MM.1S (cell line): Measurements from ENCODE around the gene PRKAG2.

Source experiments
- DNase-seq: peaks from one replicate; pipeline ENCODE4 v3.0.0-alpha.2; 2015
- H2AFZ ChIP-seq: fragments of 300-600 bp; sonication (generic); 2 replicates; pipeline ENCODE4 v1.6.0; 2016; ENCODE audit warnings: antibody characterized with exemption, low read length
- H3F3A ChIP-seq: fragments of 300-600 bp; sonication (generic); 2 replicates; pipeline ENCODE4 v1.6.1; 2016; ENCODE audit warnings: mild to moderate bottlenecking, antibody characterized with exemption, low read length, moderate library complexity, mixed read lengths; ENCODE audit not compliant: insufficient read depth
- H3K27ac ChIP-seq: fragments of 300-600 bp; sonication (generic); 2 replicates; pipeline ENCODE4 v1.5.1; 2016; ENCODE audit warnings: mild to moderate bottlenecking, low read length
- H3K27me3 ChIP-seq: fragments of 300-600 bp; sonication (generic); replicated peaks from 2 replicates; pipeline ENCODE4 v1.6.0; 2016; ENCODE audit warnings: low read length; ENCODE audit not compliant: insufficient read depth
- H3K36me3 ChIP-seq: fragments of 300-600 bp; sonication (generic); replicated peaks from 2 replicates; pipeline ENCODE4 v1.6.1; 2016; ENCODE audit warnings: mild to moderate bottlenecking, low read length, mixed read lengths; ENCODE audit not compliant: insufficient read depth
- H3K4me1 ChIP-seq: fragments of 300-600 bp; sonication (generic); 2 replicates; pipeline ENCODE4 v1.6.1; 2016; ENCODE audit warnings: low read length, mixed read lengths
- H3K4me2 ChIP-seq: fragments of 300-600 bp; sonication (generic); 2 replicates; pipeline ENCODE4 v1.6.0; 2016; ENCODE audit warnings: low read depth, low read length
- H3K4me3 ChIP-seq: fragments of 300-600 bp; sonication (generic); 2 replicates; pipeline ENCODE4 v1.5.1; 2016; ENCODE audit warnings: low read length, mixed read lengths
- H3K79me2 ChIP-seq: fragments of 300-600 bp; sonication (generic); 2 replicates; pipeline ENCODE4 v1.6.1; 2016; ENCODE audit warnings: mixed run types, low read length, mixed read lengths
- H3K9ac ChIP-seq: fragments of 300-600 bp; sonication (generic); 2 replicates; pipeline ENCODE4 v1.6.1; 2016; ENCODE audit warnings: low read length, mixed read lengths
- H3K9me2 ChIP-seq: fragments of 300-600 bp; sonication (generic); replicated peaks from 2 replicates; pipeline ENCODE4 v1.6.1; 2016; ENCODE audit warnings: mild to moderate bottlenecking, low read length, mixed read lengths; ENCODE audit not compliant: insufficient read depth
- H3K9me3 ChIP-seq: fragments of 300-600 bp; sonication (generic); replicated peaks from 2 replicates; pipeline ENCODE4 v1.6.1; 2016; ENCODE audit warnings: mild to moderate bottlenecking, low read length, mixed read lengths; ENCODE audit not compliant: insufficient read depth
- H4K20me1 ChIP-seq: fragments of 300-600 bp; sonication (generic); 2 replicates; pipeline ENCODE4 v1.6.1; 2016; ENCODE audit warnings: mild to moderate bottlenecking, low read length, moderate library complexity, mixed read lengths; ENCODE audit not compliant: insufficient read depth
- EZH2 ChIP-seq: fragments of 300-600 bp; sonication (generic); optimal IDR thresholded peaks from 2 replicates; pipeline ENCODE3; 2017; ENCODE audit warnings: low read depth, mild to moderate bottlenecking, antibody characterized with exemption, low read length, mixed read lengths
- EZH2phosphoT487 ChIP-seq: fragments of 300-600 bp; sonication (generic); IDR thresholded peaks from 2 replicates; pipeline ENCODE4 v1.6.1; 2018; ENCODE audit warnings: antibody characterized with exemption, low read length
- TF ChIP-seq, protein P1 (sequence below): fragments of 300-600 bp; sonication (generic); IDR thresholded peaks from 2 replicates; pipeline ENCODE4 v1.5.1; 2016; ENCODE audit warnings: antibody characterized with exemption, low read length, mixed read lengths

PRKAG2 gene

DNA sequence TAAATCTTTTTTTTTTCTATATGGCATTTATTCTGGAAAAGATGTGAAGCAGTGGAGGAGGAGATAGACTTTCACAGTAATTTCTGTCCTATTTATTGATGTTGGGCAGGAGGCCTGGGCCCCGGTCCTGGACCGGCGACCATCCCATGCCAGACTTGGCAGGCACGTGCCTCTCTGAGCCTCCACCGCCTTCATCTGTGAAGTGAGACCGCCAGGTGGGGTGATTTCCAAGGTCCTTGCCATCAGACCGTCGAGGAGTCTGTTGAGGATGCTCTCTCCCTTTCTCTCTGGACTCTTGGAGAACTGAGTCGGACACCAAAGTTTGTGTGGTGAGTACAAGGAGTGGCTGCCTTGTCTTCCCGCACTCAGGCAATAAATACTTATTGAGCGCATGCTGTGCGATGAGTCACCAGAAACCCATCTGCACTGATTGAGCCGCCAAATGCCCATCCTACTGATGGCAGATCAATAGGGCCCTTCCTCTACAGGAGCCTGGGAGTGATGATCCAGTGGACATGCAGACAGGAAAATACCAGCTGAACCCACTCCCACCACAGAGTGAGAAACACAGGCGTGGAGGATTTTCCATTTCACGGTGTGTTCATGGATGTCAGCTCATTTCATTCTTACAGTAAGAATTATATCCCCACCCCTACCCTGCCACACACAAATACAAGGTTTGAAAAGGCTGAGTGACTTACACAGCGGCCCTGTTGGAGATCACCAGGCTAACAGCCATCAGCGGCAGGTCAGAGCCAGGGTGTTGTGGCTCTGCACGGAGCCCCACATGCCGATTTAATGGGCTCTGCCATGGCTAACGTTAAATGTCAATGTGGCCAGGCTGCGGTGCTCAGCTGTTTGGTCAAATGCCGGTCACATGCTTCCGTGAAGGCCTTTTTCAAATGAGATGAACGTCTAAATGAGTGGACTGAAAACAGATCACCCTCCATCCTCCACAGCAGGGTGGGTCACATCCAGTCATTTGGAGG lies 11.5 kb upstream of the PRKAG2 start:
- no peaks in the 10 kb centered on the region for H3F3A ChIP-seq
- no peak overlapping the region for H3K27ac ChIP-seq
- no peak overlapping the region for H2AFZ ChIP-seq
- H3K27me3 ChIP-seq, result peaks cover 92% of the 10 kb centered on the region
- no peak overlapping the region for H3K9ac ChIP-seq
- no peaks in the 10 kb centered on the region for H3K4me1 ChIP-seq
- no peaks in the 10 kb centered on the region for H3K9me3 ChIP-seq
- no peaks in the 10 kb centered on the region for H4K20me1 ChIP-seq
- DNase-seq, result no peak
- no peak overlapping the region for H3K4me3 ChIP-seq
- H3K9me2 ChIP-seq, result no peaks in the 10 kb centered on the region
- H3K36me3 ChIP-seq, result no peaks in the 10 kb centered on the region
- no peak overlapping the region for H3K4me2 ChIP-seq
- TF ChIP-seq EZH2 (no peak), EZH2phosphoT487 (no peak)
- TF ChIP-seq, protein P1, sequence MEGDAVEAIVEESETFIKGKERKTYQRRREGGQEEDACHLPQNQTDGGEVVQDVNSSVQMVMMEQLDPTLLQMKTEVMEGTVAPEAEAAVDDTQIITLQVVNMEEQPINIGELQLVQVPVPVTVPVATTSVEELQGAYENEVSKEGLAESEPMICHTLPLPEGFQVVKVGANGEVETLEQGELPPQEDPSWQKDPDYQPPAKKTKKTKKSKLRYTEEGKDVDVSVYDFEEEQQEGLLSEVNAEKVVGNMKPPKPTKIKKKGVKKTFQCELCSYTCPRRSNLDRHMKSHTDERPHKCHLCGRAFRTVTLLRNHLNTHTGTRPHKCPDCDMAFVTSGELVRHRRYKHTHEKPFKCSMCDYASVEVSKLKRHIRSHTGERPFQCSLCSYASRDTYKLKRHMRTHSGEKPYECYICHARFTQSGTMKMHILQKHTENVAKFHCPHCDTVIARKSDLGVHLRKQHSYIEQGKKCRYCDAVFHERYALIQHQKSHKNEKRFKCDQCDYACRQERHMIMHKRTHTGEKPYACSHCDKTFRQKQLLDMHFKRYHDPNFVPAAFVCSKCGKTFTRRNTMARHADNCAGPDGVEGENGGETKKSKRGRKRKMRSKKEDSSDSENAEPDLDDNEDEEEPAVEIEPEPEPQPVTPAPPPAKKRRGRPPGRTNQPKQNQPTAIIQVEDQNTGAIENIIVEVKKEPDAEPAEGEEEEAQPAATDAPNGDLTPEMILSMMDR, result peak; percentile 9; the same call in 1 of the 2 replicates
- H3K79me2 ChIP-seq, result no peaks in the 10 kb centered on the region

DNA sequence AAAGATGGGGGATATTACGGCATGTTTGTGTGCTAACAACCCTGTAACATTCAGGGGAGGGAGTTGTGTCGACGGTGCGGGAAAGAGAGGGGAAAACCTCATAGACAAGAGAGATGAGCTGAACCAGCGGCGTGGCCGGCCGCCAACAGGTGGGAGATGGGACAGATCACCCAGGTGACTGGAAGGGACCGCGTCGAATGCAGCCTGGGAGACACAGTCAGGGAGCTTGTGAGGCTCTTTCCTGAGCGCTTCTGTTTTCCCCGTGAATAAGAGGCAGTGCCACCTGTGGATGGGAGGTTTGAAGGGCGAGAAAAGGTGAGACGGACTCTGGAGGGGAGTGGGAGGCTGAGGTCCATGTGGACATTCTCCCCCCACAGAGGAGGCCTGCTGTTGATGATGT lies 9.9 kb upstream of the PRKAG2 start:
- DNase-seq, result no peak
- no peaks in the 10 kb centered on the region for H3K79me2 ChIP-seq
- no peaks in the 10 kb centered on the region for H3K36me3 ChIP-seq
- no peak overlapping the region for H3K9ac ChIP-seq
- no peak overlapping the region for H2AFZ ChIP-seq
- no peak overlapping the region for H3K27ac ChIP-seq
- H3K4me1 ChIP-seq, result no peaks in the 10 kb centered on the region
- peaks cover 82% of the 10 kb centered on the region for H3K27me3 ChIP-seq
- no peaks in the 10 kb centered on the region for H3K9me3 ChIP-seq
- TF ChIP-seq EZH2, result no peak
- no peak for TF ChIP-seq EZH2phosphoT487
- TF ChIP-seq, protein P1, result no peak
- H3K4me2 ChIP-seq, result no peak overlapping the region
- no peaks in the 10 kb centered on the region for H3K9me2 ChIP-seq
- H4K20me1 ChIP-seq, result no peaks in the 10 kb centered on the region
- no peak overlapping the region for H3K4me3 ChIP-seq
- no peaks in the 10 kb centered on the region for H3F3A ChIP-seq

DNA sequence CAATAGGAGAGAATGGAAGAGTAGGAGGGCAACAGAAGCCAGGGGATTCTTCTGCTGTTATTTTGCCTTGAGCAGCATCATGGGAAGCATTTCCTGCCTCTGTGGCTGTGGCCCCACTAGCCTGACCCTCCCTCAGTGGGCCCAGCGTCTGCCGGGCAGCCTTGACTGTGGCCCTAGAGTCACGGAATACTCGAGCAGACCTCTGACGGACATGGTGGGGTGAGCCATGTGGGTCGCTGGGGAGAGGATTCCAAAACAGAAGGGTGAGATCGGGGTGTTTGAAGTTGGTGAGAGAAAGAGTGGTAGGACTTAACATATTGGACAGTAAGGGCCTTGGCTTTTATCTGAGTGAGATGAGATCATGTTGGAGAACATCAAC lies 8.3 kb upstream of the PRKAG2 start:
- Histone ChIP-seq H3K9me3 (no peaks in the 10 kb centered on the region), H2AFZ (no peak overlapping the region), H3F3A (no peaks in the 10 kb centered on the region), H3K9ac (no peak overlapping the region), H3K4me1 (no peaks in the 10 kb centered on the region), H3K27me3 (peaks cover 66% of the 10 kb centered on the region), H3K79me2 (no peaks in the 10 kb centered on the region), H3K9me2 (no peaks in the 10 kb centered on the region), H3K27ac (no peak overlapping the region), H3K4me3 (no peak overlapping the region), H3K36me3 (no peaks in the 10 kb centered on the region), H4K20me1 (no peaks in the 10 kb centered on the region), H3K4me2 (no peak overlapping the region)
- no peak for DNase-seq
- TF ChIP-seq EZH2 (no peak), EZH2phosphoT487 (no peak)
- TF ChIP-seq, protein P1, result no peak
